ENCODE measurements around the gene MX1.

Gene MX1

GRCh38 chr21:41390043-41390639 is 35.9 kb upstream of the MX1 start:
- Histone ChIP-seq H3K9me3 (ENCODE audit: control insufficient read depth, low read length) (no peaks in the 10 kb centered on the region), H4K91ac (ENCODE audit: low read length) (no peak overlapping the region), H3K14ac (ENCODE audit: low read length in 2 of 2) (no peak overlapping the region), H3K79me1 (replicated peaks; ENCODE audit: low read length, poor library complexity, severe bottlenecking) (no peaks in the 10 kb centered on the region), H2AFZ (ENCODE audit: low read depth, low read length) (no peak overlapping the region), H3K4me1 (ENCODE audit: control insufficient read depth, insufficient read depth, low read depth, low read length) (no peaks in the 10 kb centered on the region), H3K36me3 (ENCODE audit: control insufficient read depth in 1 of 2, insufficient read depth in 2 of 2, low read depth in 1 of 2, low read length in 2 of 2) (peaks cover 0 to 36% of the 10 kb centered on the region in 2 experiments), H2BK15ac (ENCODE audit: low read depth, poor library complexity, severe bottlenecking) (no peak overlapping the region), H3K9ac (ENCODE audit: low read length) (no peak overlapping the region), H4K8ac (ENCODE audit: low read length) (no peak overlapping the region), H3K4ac (ENCODE audit: low read depth in 1 of 2, low read length in 2 of 2) (no peak overlapping the region), H3K4me3 (ENCODE audit: insufficient read depth in 1 of 2, low read depth in 1 of 2, low read length in 2 of 2) (no peak overlapping the region), H3K27me3 (ENCODE audit: control insufficient read depth in 1 of 2, insufficient read depth in 1 of 2, low read length in 2 of 2) (no peaks in the 10 kb centered on the region), H3K4me2 (ENCODE audit: low read length, poor library complexity, severe bottlenecking) (no peak overlapping the region), H3K23ac (ENCODE audit: low read length in 2 of 2) (no peak overlapping the region), H3K18ac (ENCODE audit: low read depth in 1 of 2, low read length in 2 of 2) (no peak overlapping the region), H2BK5ac (ENCODE audit: low read depth, low read length, poor library complexity, severe bottlenecking) (no peak overlapping the region), H3K27ac (ENCODE audit: low read length, poor library complexity, severe bottlenecking) (no peak overlapping the region), H2BK120ac (ENCODE audit: low read depth, low read length) (no peak overlapping the region), H2AK5ac (ENCODE audit: low read length, severe bottlenecking) (no peak overlapping the region), H2BK12ac (ENCODE audit: low read length in 2 of 2) (no peak overlapping the region)
- 86% methylated on average over 17 of the region's 17 CpGs for WGBS
- no peak for DNase-seq

DNA sequence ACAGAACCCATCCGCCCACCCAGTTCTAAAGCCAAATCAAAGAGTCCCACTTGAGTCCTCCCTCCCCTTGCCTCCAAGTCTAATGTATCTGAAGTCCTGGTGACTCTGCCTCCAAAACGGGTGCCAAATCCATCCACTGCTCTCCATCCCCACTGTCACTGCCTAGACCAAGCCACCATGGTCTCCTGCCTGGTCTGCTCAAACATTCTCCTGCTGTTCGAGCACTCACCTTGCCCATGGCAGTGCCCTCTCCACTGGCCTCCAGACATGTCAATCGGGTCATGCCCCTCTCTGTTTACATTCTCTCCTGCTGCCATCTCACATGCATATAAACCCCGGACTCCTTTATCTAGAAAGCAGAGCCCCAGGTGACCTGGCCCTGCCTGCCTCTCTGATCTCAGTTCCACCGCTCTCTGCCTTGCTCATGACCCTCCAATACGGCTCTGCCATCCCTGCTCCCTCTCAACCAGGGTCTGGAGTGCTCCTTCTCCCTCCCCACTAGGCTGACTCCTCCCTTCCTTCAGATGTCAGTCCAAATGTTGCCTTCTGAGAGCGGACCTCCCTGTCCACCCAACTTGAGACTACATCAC is 32.1 kb upstream of the MX1 start:
- H2BK12ac ChIP-seq (ENCODE audit: low read length in 2 of 2), result no peak overlapping the region
- WGBS, result 84% methylated on average over 8 of the region's 8 CpGs
- H3K14ac ChIP-seq (ENCODE audit: low read length in 2 of 2), result peak overlapping the region in 1 of 2 experiments; percentile 41
- DNase-seq, result no peak
- no peak overlapping the region for H2AFZ ChIP-seq (ENCODE audit: low read depth, low read length)
- peaks cover 0 to 4% of the 10 kb centered on the region in 2 experiments for H3K27me3 ChIP-seq (ENCODE audit: control insufficient read depth in 1 of 2, insufficient read depth in 1 of 2, low read length in 2 of 2)
- H4K8ac ChIP-seq (ENCODE audit: low read length), result no peak overlapping the region
- H2BK120ac ChIP-seq (ENCODE audit: low read depth, low read length), result no peak overlapping the region
- H3K18ac ChIP-seq (ENCODE audit: low read depth in 1 of 2, low read length in 2 of 2), result no peak overlapping the region
- H3K9ac ChIP-seq (ENCODE audit: low read length), result no peak overlapping the region
- no peak overlapping the region for H3K4me2 ChIP-seq (ENCODE audit: low read length, poor library complexity, severe bottlenecking)
- no peak overlapping the region for H3K4me3 ChIP-seq (ENCODE audit: insufficient read depth in 1 of 2, low read depth in 1 of 2, low read length in 2 of 2)
- H4K91ac ChIP-seq (ENCODE audit: low read length), result no peak overlapping the region
- H2BK15ac ChIP-seq (ENCODE audit: low read depth, poor library complexity, severe bottlenecking), result no peak overlapping the region
- peaks cover 0 to 52% of the 10 kb centered on the region in 2 experiments for H3K36me3 ChIP-seq (ENCODE audit: control insufficient read depth in 1 of 2, insufficient read depth in 2 of 2, low read depth in 1 of 2, low read length in 2 of 2)
- H2AK5ac ChIP-seq (ENCODE audit: low read length, severe bottlenecking), result no peak overlapping the region
- H3K23ac ChIP-seq (ENCODE audit: low read length in 2 of 2), result no peak overlapping the region
- H3K4me1 ChIP-seq (ENCODE audit: control insufficient read depth, insufficient read depth, low read depth, low read length), result no peaks in the 10 kb centered on the region
- no peaks in the 10 kb centered on the region for H3K9me3 ChIP-seq (ENCODE audit: control insufficient read depth, low read length)
- H2BK5ac ChIP-seq (ENCODE audit: low read depth, low read length, poor library complexity, severe bottlenecking), result no peak overlapping the region
- H3K79me1 ChIP-seq (replicated peaks; ENCODE audit: low read length, poor library complexity, severe bottlenecking), result no peaks in the 10 kb centered on the region
- H3K27ac ChIP-seq (ENCODE audit: low read length, poor library complexity, severe bottlenecking), result no peak overlapping the region
- no peak overlapping the region for H3K4ac ChIP-seq (ENCODE audit: low read depth in 1 of 2, low read length in 2 of 2)

DNA sequence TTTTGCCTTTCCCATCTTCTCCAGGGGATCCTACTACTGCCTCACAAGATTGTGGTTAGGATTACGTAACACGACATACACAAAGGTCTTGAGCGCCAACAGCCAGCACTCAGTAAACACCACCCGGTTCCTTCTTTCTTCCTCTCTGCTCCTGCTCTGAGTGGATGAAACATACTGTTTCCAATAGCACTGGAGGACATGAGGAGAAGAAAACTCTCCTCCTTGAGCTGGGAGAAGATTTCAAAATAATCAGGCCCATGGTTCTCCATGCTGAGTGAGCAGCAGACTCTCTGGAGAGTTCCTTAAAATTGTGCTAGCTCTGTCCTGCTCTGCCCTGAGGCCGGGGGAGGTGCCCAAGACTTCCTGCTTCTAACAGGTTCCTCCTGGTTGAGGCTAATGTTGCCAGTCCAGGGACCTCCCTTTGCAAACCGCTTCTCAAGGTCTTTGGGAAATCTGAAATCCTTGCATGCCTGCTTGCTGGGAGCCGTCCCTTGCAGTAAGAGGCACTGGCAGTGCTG is 29.4 kb upstream of the MX1 start:
- no peak overlapping the region for H3K4ac ChIP-seq (ENCODE audit: low read depth in 1 of 2, low read length in 2 of 2)
- peaks cover 0 to 57% of the 10 kb centered on the region in 2 experiments for H3K36me3 ChIP-seq (ENCODE audit: control insufficient read depth in 1 of 2, insufficient read depth in 2 of 2, low read depth in 1 of 2, low read length in 2 of 2)
- H3K18ac ChIP-seq (ENCODE audit: low read depth in 1 of 2, low read length in 2 of 2), result no peak overlapping the region
- no peak overlapping the region for H2BK120ac ChIP-seq (ENCODE audit: low read depth, low read length)
- H3K14ac ChIP-seq (ENCODE audit: low read length in 2 of 2), result no peak overlapping the region
- H2AK5ac ChIP-seq (ENCODE audit: low read length, severe bottlenecking), result no peak overlapping the region
- no peak overlapping the region for H4K91ac ChIP-seq (ENCODE audit: low read length)
- no peak overlapping the region for H4K8ac ChIP-seq (ENCODE audit: low read length)
- no peak overlapping the region for H2AFZ ChIP-seq (ENCODE audit: low read depth, low read length)
- no peak overlapping the region for H2BK15ac ChIP-seq (ENCODE audit: low read depth, poor library complexity, severe bottlenecking)
- H3K9me3 ChIP-seq (ENCODE audit: control insufficient read depth, low read length), result no peaks in the 10 kb centered on the region
- no peaks in the 10 kb centered on the region for H3K4me1 ChIP-seq (ENCODE audit: control insufficient read depth, insufficient read depth, low read depth, low read length)
- H2BK12ac ChIP-seq (ENCODE audit: low read length in 2 of 2), result no peak overlapping the region
- H3K27me3 ChIP-seq (ENCODE audit: control insufficient read depth in 1 of 2, insufficient read depth in 1 of 2, low read length in 2 of 2), result peaks cover 0 to 4% of the 10 kb centered on the region in 2 experiments
- no peak overlapping the region for H3K4me2 ChIP-seq (ENCODE audit: low read length, poor library complexity, severe bottlenecking)
- H3K4me3 ChIP-seq (ENCODE audit: insufficient read depth in 1 of 2, low read depth in 1 of 2, low read length in 2 of 2), result no peak overlapping the region
- WGBS, result 80% methylated on average over 7 of the region's 7 CpGs
- H3K27ac ChIP-seq (ENCODE audit: low read length, poor library complexity, severe bottlenecking), result no peak overlapping the region
- H3K79me1 ChIP-seq (replicated peaks; ENCODE audit: low read length, poor library complexity, severe bottlenecking), result no peaks in the 10 kb centered on the region
- no peak overlapping the region for H3K23ac ChIP-seq (ENCODE audit: low read length in 2 of 2)
- DNase-seq, result peak; percentile 17
- H2BK5ac ChIP-seq (ENCODE audit: low read depth, low read length, poor library complexity, severe bottlenecking), result no peak overlapping the region
- no peak overlapping the region for H3K9ac ChIP-seq (ENCODE audit: low read length)

DNA sequence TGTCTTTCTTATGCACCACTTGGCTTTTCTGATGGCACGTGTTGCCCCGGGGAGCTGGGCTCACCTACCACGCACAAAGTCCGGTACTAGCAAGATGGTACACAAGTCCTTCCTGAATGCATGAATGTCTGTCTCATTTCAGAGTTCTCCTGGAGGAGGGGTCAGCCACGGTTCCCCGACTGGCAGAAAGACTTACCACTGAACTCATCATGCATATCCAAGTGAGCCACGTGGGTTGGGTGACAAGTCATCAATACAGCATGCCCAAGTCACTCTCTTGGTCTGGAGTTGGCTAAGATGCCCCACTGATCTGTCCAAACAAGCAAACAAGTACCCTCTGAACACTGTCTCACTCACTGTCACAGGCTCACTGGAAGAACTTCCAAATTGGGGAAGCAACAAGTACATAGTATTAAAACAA is 28.6 kb upstream of the MX1 start:
- Histone ChIP-seq H3K9ac (ENCODE audit: low read length) (no peak overlapping the region), H2BK15ac (ENCODE audit: low read depth, poor library complexity, severe bottlenecking) (no peak overlapping the region), H2AFZ (ENCODE audit: low read depth, low read length) (no peak overlapping the region), H3K9me3 (ENCODE audit: control insufficient read depth, low read length) (no peaks in the 10 kb centered on the region), H2BK5ac (ENCODE audit: low read depth, low read length, poor library complexity, severe bottlenecking) (no peak overlapping the region), H3K27ac (ENCODE audit: low read length, poor library complexity, severe bottlenecking) (no peak overlapping the region), H2AK5ac (ENCODE audit: low read length, severe bottlenecking) (no peak overlapping the region), H3K4me1 (ENCODE audit: control insufficient read depth, insufficient read depth, low read depth, low read length) (no peaks in the 10 kb centered on the region), H3K23ac (ENCODE audit: low read length in 2 of 2) (no peak overlapping the region), H3K4me2 (ENCODE audit: low read length, poor library complexity, severe bottlenecking) (no peak overlapping the region), H3K36me3 (ENCODE audit: control insufficient read depth in 1 of 2, insufficient read depth in 2 of 2, low read depth in 1 of 2, low read length in 2 of 2) (peaks cover 0 to 66% of the 10 kb centered on the region in 2 experiments), H3K4me3 (ENCODE audit: insufficient read depth in 1 of 2, low read depth in 1 of 2, low read length in 2 of 2) (no peak overlapping the region), H4K91ac (ENCODE audit: low read length) (no peak overlapping the region), H2BK12ac (ENCODE audit: low read length in 2 of 2) (no peak overlapping the region), H3K18ac (ENCODE audit: low read depth in 1 of 2, low read length in 2 of 2) (no peak overlapping the region), H3K4ac (ENCODE audit: low read depth in 1 of 2, low read length in 2 of 2) (no peak overlapping the region), H3K14ac (ENCODE audit: low read length in 2 of 2) (peak overlapping the region in 1 of 2 experiments; percentile 1), H2BK120ac (ENCODE audit: low read depth, low read length) (no peak overlapping the region), H3K79me1 (replicated peaks; ENCODE audit: low read length, poor library complexity, severe bottlenecking) (no peaks in the 10 kb centered on the region), H3K27me3 (ENCODE audit: control insufficient read depth in 1 of 2, insufficient read depth in 1 of 2, low read length in 2 of 2) (peaks cover 0 to 4% of the 10 kb centered on the region in 2 experiments), H4K8ac (ENCODE audit: low read length) (no peak overlapping the region)
- 83% methylated on average over 7 of the region's 7 CpGs for WGBS
- DNase-seq, result no peak

Data from mesenchymal stem cell (in vitro differentiated cells and primary cell).